GM10248 (cell line): ENCODE results near the gene SLC12A9.

Source experiments
- CTCF ChIA-PET: fragments of 300-600 bp; sonication (Branson Sonifier 250); formaldehyde crosslinking; extraction: SDS; loops from one replicate; lab custom pipeline; 2021; ENCODE audit warnings: antibody characterized with exemption; lab: Yijun Ruan, JAX
- POLR2A ChIA-PET: fragments of 350-650 bp; sonication (Branson Sonifier 250); formaldehyde crosslinking; extraction: SDS; loops from one replicate; lab custom pipeline; 2020; ENCODE audit warnings: antibody characterized with exemption; lab: Yijun Ruan, JAX
- DNase-seq: peaks from one replicate; pipeline ENCODE4 v3.0.0; 2012; ENCODE audit errors: extremely low spot score
- CTCF ChIP-seq: IDR thresholded peaks from 2 replicates; pipeline ENCODE4 v1.5.1; 2012; ENCODE audit warnings: mild to moderate bottlenecking, low read depth; ENCODE audit errors: extremely low read depth, missing control alignments, control extremely low read depth

SLC12A9 gene

GRCh38 chr7:100890653-100891567 is 38.4 kb downstream of the SLC12A9 start:
- no peak for TF ChIP-seq CTCF
- ChIA-PET POLR2A (interaction anchor here (0.6 to 5.0 kb wide), 3 partner anchors 14 to 262 kb away, joined by 6 to 46 read pairs (median 6); partner anchors contain the start of gene SRRT), CTCF (interaction anchor here (1.0 to 1.5 kb wide), 6 partner anchors 39 to 977 kb away, joined by 3 to 5 read pairs (median 4); partner anchors contain the start of genes FIS1 and SLC12A9)
- DNase-seq, result no peak

- CTCF ChIA-PET, result interaction anchor here (1.0 to 1.5 kb wide), 3 partner anchors 167 to 978 kb away, joined by 3 to 5 read pairs (median 4); no protein-coding TSS in a partner anchor
- POLR2A ChIA-PET, result interaction anchor here (0.6 kb wide), 3 partner anchors 84 to 261 kb away, joined by 6 to 7 read pairs (median 6); no protein-coding TSS in a partner anchor
- no peak for DNase-seq
- TF ChIP-seq CTCF, result no peak
Measured at GRCh38 chr7:100891568-100892247, 39.2 kb downstream of the SLC12A9 start.

- CTCF ChIA-PET, result interaction anchor here (1.2 to 3.5 kb wide), 3 partner anchors 127 to 251 kb away, joined by 3 to 16 read pairs (median 9); partner anchors contain the start of gene MUC17
- POLR2A ChIA-PET, result no interaction called here
Measured at GRCh38 chr7:100892364-100893317, 40.1 kb downstream of the SLC12A9 start.

GRCh38 chr7:100893318-100893895 is 40.9 kb downstream of the SLC12A9 start:
- CTCF ChIA-PET, result interaction anchor here (1.2 to 3.5 kb wide), 4 partner anchors 126 to 251 kb away, joined by 3 to 16 read pairs (median 10); partner anchors contain the start of gene MUC17
- no peak for DNase-seq
- TF ChIP-seq CTCF, result no peak
- POLR2A ChIA-PET, result interaction anchor here (0.6 kb wide), 1 partner anchor 123 kb away, joined by 3 read pairs; no protein-coding TSS in a partner anchor

More at GRCh38 chr7:100892364-100893317, 40.1 kb downstream of the SLC12A9 start:
- no peak for TF ChIP-seq CTCF
- no peak for DNase-seq

- TF ChIP-seq CTCF, result no peak
- POLR2A ChIA-PET, result interaction anchor here (0.6 to 0.8 kb wide), 2 partner anchors 20 to 123 kb away, joined by 3 to 4 read pairs; partner anchors contain the start of gene SRRT
- CTCF ChIA-PET, result interaction anchor here (0.6 to 3.5 kb wide), 11 partner anchors 11 to 389 kb away, joined by 3 to 16 read pairs (median 5); partner anchors contain the start of gene FIS1
- no peak for DNase-seq
Measured at GRCh38 chr7:100893910-100894721, 41.6 kb downstream of the SLC12A9 start.
